Neural cell (in vitro differentiated cells): ENCODE data around the gene CYP46A1. TPM values are rescaled to one million over a fixed set of nuclear protein-coding genes. Genes with fewer than 3 reads are reported as not detected.

ENCODE experiments used
- H2AFZ ChIP-seq: fragments of 200-600, 300-800 bp; sonication (generic), shearing (Covaris generic); 2 replicates; pipeline ENCODE4 v1.6.0; 2014; ENCODE audit warnings: low read depth, mild to moderate bottlenecking, antibody characterized with exemption, low read length, moderate library complexity
- H3F3A ChIP-seq: fragments of 200-600 bp; shearing (Covaris generic); 2 replicates; pipeline ENCODE4 v1.6.1; 2016; ENCODE audit warnings: mild to moderate bottlenecking, moderate library complexity, mixed read lengths, antibody characterized with exemption, low read length; ENCODE audit not compliant: insufficient read depth, poor library complexity, severe bottlenecking
- H3K27ac ChIP-seq: fragments of 200-600, 300-800 bp; sonication (generic), shearing (Covaris generic); 2 replicates; pipeline ENCODE4 v1.5.1; 2014; ENCODE audit warnings: mild to moderate bottlenecking, low read length, moderate library complexity
- H3K27me3 ChIP-seq: fragments of 300-800, 200-600 bp; sonication (generic), shearing (Covaris generic); 2 replicates; pipeline ENCODE4 v1.6.0; 2014; ENCODE audit warnings: mild to moderate bottlenecking, low read depth, low read length, moderate library complexity; ENCODE audit not compliant: insufficient read depth
- H3K36me3 ChIP-seq: fragments of 300-800, 200-600 bp; sonication (generic), shearing (Covaris generic); 2 replicates; pipeline ENCODE4 v1.5.1; 2014; ENCODE audit warnings: mild to moderate bottlenecking, antibody characterized with exemption, low read length, moderate library complexity; ENCODE audit not compliant: insufficient read depth
- H3K4me2 ChIP-seq: fragments of 300-800, 200-600 bp; sonication (generic), shearing (Covaris generic); 2 replicates; pipeline ENCODE4 v1.6.0; 2014; ENCODE audit warnings: mild to moderate bottlenecking, low read length
- H3K4me3 ChIP-seq: fragments of 300-800, 200-600 bp; sonication (generic), shearing (Covaris generic); 2 replicates; pipeline ENCODE4 v1.5.1; 2014; ENCODE audit warnings: mild to moderate bottlenecking, low read length, moderate library complexity
- H3K79me2 ChIP-seq: fragments of 200-600 bp; shearing (Covaris generic); replicated peaks from 2 replicates; pipeline ENCODE4 v1.6.0; 2014; ENCODE audit warnings: mild to moderate bottlenecking, low read length, moderate library complexity; ENCODE audit not compliant: insufficient read depth
- H3K9ac ChIP-seq: fragments of 300-800, 200-600 bp; sonication (generic), shearing (Covaris generic); 2 replicates; pipeline ENCODE4 v1.6.1; 2016; ENCODE audit warnings: mild to moderate bottlenecking, low read length, mixed read lengths
- H3K9me2 ChIP-seq: fragments of 200-600 bp; shearing (Covaris generic); 2 replicates; pipeline ENCODE4 v1.6.1; 2016; ENCODE audit warnings: mild to moderate bottlenecking, low read length, mixed read lengths; ENCODE audit not compliant: insufficient read depth
- H3K9me3 ChIP-seq: fragments of 200-600, 300-800 bp; sonication (generic), shearing (Covaris generic); 2 replicates; pipeline ENCODE4 v1.6.1; 2016; ENCODE audit warnings: mild to moderate bottlenecking, mixed run types, low read length, moderate library complexity, mixed read lengths
- H4K20me1 ChIP-seq: fragments of 200-600 bp; shearing (Covaris generic); 2 replicates; pipeline ENCODE4 v1.6.1; 2016; ENCODE audit warnings: mild to moderate bottlenecking, mixed run types; ENCODE audit not compliant: insufficient read depth
- CTCF ChIP-seq: fragments of 450-650 bp; IDR thresholded peaks from 2 replicates; pipeline ENCODE4 v1.5.1; 2014; ENCODE audit warnings: antibody characterized with exemption, mild to moderate bottlenecking, moderate library complexity; ENCODE audit not compliant: poor library complexity, severe bottlenecking
- EP300 ChIP-seq: fragments of 450-650 bp; conservative IDR thresholded peaks from 2 replicates; pipeline ENCODE4 v1.6.1; 2014; ENCODE audit warnings: antibody characterized with exemption, mild to moderate bottlenecking, moderate library complexity; ENCODE audit not compliant: poor library complexity, severe bottlenecking
- EZH2 ChIP-seq: fragments of 200-600, 300-800 bp; shearing (Covaris generic), sonication (generic); IDR thresholded peaks from 2 replicates; pipeline ENCODE4 v1.6.1; 2014; ENCODE audit warnings: antibody characterized with exemption, low read length, borderline replicate concordance, mild to moderate bottlenecking; ENCODE audit not compliant: insufficient read depth, poor library complexity, severe bottlenecking
- MXI1 ChIP-seq: fragments of 450-650 bp; conservative IDR thresholded peaks from 2 replicates; pipeline ENCODE4 v1.6.1; 2014; ENCODE audit warnings: antibody characterized with exemption, mild to moderate bottlenecking; ENCODE audit not compliant: poor library complexity, severe bottlenecking
- POLR2AphosphoS5 ChIP-seq: IDR thresholded peaks from 2 replicates; pipeline ENCODE4 v1.6.1; 2012
- RAD21 ChIP-seq: fragments of 450-650 bp; conservative IDR thresholded peaks from 2 replicates; pipeline ENCODE4 v1.6.1; 2014; ENCODE audit warnings: antibody characterized with exemption, mild to moderate bottlenecking, moderate library complexity
- REST ChIP-seq: IDR thresholded peaks from 2 replicates; pipeline ENCODE4 v1.6.1; 2012; ENCODE audit warnings: borderline replicate concordance
- SMC3 ChIP-seq: fragments of 450-650 bp; conservative IDR thresholded peaks from 2 replicates; pipeline ENCODE4 v1.6.1; 2014; ENCODE audit warnings: antibody characterized with exemption, mild to moderate bottlenecking, moderate library complexity; ENCODE audit not compliant: poor library complexity
- TAF1 ChIP-seq: IDR thresholded peaks from 2 replicates; pipeline ENCODE4 v1.6.1; 2012; ENCODE audit warnings: low read depth
- polyA plus RNA-seq: library from polyadenylated mRNA; depleted of rRNA; stranded (reverse); fragments of >200 nt; gene quantifications from 2 replicates; pipeline ENCODE4 v1.2.3, GENCODE V29; 2014

The CYP46A1 gene
- polyA plus RNA-seq, 1 donor from 2014 or later = 5.4 TPM

- Histone ChIP-seq H3K9me2 (no peaks in the 10 kb centered on the region), H3K9me3 (no peaks in the 10 kb centered on the region), H3F3A (no peaks in the 10 kb centered on the region), H3K27ac (no peak overlapping the region), H3K9ac (no peak overlapping the region), H3K79me2 (no peaks in the 10 kb centered on the region), H3K4me2 (no peak overlapping the region), H3K27me3 (no peaks in the 10 kb centered on the region), H4K20me1 (no peaks in the 10 kb centered on the region), H3K36me3 (no peaks in the 10 kb centered on the region), H3K4me3 (no peak overlapping the region), H2AFZ (no peak overlapping the region)
- TF ChIP-seq POLR2AphosphoS5 = no peak
- no peak for TF ChIP-seq CTCF
- TF ChIP-seq EZH2 = no peak
- TF ChIP-seq TAF1 = no peak
- TF ChIP-seq RAD21 = no peak
- TF ChIP-seq SMC3 = no peak
- TF ChIP-seq EP300 = no peak
- TF ChIP-seq REST = no peak
- no peak for TF ChIP-seq MXI1
These were observed 71.8 kb downstream of the CYP46A1 start for GRCh38 chr14:99755629-99756603.

GRCh38 chr14:99756796-99757195 is 72.7 kb downstream of the CYP46A1 start:
- H3K4me3 ChIP-seq = no peak overlapping the region
- H3F3A ChIP-seq = no peaks in the 10 kb centered on the region
- H3K9me3 ChIP-seq = no peaks in the 10 kb centered on the region
- H3K27me3 ChIP-seq = no peaks in the 10 kb centered on the region
- H3K9me2 ChIP-seq = no peaks in the 10 kb centered on the region
- TF ChIP-seq SMC3 (no peak), TAF1 (no peak), MXI1 (no peak), CTCF (no peak), REST (no peak), RAD21 (no peak), EP300 (no peak), EZH2 (no peak), POLR2AphosphoS5 (no peak)
- H3K79me2 ChIP-seq = no peaks in the 10 kb centered on the region
- no peak overlapping the region for H3K27ac ChIP-seq
- H3K36me3 ChIP-seq = no peaks in the 10 kb centered on the region
- no peak overlapping the region for H3K4me2 ChIP-seq
- H2AFZ ChIP-seq = no peak overlapping the region
- H3K9ac ChIP-seq = no peak overlapping the region
- no peaks in the 10 kb centered on the region for H4K20me1 ChIP-seq
